GM04503 (cell line): ENCODE measurements around the gene CNTN4.
"Not testable (repeated sequence)": the region's sequence is repeated elsewhere in the genome, so short reads cannot be mapped to it uniquely, and the experiment has no call there.

Experiments
- DNase-seq: peaks from one replicate; pipeline ENCODE4 v3.0.0-alpha.2; 2012; ENCODE audit warnings: low read depth

The CNTN4 gene

DNA sequence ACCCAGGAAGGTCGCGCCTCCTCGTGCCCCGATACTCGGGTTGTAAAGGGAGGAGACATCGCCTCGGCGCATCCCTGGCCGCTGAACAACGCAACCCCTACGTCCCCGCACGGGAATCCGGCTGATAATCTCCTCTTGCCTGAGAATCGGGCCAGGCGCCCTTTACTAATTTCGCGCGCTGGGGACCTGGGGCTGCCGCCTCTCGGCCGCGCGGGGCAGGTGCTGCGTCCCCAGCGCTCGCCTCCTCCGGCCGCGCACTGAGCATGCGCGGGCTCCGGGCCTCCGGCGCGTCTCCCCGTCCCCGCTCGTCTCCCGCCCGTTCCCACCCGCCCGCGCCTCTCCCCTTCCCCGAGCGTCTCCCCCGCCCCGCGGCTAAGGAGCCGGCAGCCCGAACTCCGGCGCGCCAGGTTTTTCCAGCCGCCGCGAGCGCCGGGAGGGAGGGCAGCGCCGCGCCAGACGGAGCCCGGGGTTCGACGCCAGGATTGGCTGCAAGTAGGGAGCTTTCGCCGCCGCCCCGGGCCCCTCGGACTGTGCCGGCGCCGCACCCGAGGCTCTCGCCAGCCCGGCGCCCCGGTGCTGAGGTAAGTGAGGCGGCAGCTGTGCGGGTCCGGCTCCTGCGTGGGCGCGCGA, at the start of gene CNTN4:
Gene CNTN4, plus strand, starts transcription at position 469 of the 630 bp plus-strand sequence.
- DNase-seq = no peak

DNA sequence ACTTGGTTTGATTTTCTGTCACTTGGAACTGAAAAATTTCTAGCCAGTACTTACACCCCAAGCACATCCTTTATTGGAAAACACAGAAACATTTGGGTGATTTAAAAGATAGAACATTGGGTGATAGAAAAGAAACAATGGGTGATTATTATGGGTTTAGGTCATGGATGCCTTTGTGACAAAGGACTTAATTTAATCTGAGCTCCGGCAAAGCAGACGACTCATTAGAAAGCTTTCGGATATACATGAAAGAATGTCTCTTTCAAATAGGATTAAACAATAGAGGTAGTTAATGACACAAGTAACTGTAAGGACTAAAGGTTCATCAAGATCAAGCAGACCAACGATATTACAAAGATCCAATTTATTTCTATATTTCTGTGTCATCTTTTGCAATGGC, 37.3 kb upstream of the CNTN4 start:
- no peak for DNase-seq

DNA sequence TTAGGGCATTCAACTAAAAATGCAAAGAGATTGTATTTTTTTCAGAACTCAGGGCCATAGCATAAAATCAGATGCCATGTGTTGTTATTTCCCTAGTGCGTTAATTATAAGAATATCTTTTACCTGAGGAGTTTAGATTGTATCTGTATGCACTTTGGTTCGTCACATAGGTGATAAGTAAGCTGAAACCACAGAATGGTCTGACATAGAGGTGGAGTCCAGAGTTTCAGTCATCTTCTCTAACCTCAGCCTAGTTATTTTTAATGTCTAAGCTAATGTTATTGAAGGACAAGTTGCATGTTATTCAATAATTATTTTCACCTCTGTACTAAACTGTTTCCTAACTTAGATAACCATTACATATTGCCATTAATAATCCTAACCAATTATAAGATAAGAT, 27.1 kb upstream of the CNTN4 start:
- DNase-seq = no peak

DNA sequence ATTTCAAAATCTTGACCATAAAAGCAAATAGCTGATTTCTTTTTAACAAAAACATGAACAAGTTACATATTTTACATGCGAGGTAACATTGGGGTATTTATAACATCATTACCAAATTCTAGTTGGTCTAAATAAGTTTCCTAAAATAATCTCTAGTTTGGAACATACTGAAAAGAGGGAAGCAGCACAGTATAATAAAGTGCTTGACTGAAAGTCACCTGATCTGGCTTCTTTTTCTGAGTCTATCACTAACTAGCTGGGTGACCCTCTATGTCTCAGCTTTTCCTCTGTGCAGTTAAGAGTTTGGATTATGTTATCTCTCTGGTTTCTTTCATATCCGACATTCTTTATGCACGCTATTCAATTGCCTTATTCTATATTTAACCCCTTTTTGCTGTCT, 19.8 kb upstream of the CNTN4 start:
- no peak for DNase-seq

DNA sequence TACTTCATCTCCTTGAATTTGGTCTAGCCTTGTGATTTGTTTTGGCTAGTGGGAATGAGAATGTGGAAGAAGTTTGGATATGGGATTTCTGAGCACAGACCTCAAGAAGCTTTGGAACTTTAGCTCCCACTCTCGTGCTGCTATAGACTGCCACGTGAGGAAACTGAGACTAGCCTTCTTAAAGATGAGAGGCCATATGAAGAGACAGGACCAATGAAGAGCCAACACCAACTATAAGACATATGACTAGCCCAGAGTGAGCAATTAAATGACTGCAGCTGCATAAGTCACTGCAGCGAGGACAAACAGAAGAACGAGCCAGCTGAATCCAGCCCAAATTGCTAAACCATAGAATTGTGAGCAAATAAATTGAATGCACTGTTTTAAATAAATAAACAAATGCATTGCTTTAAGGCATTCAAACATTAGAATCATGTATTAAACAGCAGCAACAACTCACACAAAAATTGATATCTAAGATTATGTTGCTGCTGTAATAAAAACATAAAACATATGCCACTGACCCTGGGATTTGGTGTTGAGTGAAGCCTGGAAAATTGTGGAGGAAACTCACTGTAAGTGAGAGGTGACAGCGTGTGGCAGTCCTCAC, 15.7 kb upstream of the CNTN4 start:
- DNase-seq = no peak

DNA sequence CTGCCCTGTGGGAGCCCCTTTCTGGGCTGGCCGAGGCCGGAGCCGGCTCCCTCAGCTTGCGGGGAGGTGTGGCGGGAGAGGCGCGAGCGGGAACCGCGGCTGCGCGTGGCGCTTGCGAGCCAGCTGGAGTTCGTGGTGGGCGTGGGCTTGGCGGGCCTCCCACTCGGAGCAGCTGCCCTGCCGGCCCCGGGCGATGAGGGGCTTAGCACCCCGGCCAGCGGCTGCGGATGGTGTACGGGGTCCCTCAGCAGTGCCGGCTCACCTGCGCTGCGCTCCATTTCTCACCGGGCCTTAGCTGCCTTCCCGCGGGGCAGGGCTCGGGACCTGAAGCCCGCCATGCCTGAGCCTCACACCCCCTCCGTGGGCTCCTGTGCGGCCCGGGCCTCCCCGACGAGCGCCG, 15.1 kb upstream of the CNTN4 start:
- not testable (repeated sequence) for DNase-seq

DNA sequence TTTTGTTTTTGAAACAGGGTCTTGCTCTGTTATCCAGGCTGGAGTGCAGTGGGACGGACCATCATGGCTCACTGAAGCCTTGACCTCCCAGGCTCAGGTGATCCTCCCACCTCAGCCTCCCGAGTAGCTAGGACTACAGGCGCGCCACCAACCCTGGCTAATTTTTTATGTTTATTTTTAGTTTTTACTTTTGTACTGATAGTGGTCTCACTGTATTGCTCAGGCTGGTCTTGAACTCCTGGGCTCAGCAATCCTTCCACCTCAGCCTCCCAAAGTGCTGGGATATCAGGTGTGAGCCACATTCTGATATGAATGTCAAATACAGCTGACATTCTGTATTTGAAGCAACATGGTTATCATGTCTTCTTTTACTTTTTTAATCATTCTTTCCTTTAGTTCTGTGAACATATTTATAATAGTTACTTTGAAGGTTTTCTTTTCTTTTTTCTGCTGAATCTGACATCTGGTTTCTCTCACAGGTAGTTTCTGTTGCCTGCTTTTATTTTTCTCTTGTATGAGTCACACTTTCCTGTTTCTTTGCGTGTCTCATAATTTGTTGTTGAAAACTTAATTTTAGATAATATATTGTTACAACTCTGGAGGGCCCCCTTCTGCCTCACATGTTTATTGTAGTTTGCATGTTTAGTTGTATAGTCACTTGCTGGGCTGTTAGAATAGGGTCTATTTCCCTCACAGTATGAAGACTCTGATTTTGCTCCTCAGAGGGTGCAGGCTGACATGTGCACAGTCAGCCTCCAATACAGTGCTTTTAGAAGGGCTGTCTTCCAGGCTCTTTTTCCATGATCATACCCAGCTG, 8.4 kb upstream of the CNTN4 start:
- DNase-seq = no peak

DNA sequence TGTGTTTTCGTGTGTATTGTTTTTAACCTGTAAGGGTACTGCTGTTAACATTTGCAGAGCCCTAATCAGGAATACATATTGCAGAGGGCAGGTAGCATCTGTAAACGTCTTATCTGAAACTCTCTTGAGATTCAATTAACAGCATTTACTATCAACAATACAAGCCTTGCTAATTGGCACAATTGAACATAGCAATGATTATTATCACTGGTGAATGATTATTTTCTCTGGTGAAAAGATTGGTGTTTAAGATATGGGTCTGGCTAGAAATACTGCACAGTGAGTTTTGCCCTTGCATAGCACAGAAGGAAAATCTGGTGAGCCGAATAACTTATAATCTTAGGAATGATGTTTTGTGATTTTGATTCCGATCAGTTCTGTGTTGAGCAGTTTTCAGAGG, 5.9 kb upstream of the CNTN4 start:
- no peak for DNase-seq

DNA sequence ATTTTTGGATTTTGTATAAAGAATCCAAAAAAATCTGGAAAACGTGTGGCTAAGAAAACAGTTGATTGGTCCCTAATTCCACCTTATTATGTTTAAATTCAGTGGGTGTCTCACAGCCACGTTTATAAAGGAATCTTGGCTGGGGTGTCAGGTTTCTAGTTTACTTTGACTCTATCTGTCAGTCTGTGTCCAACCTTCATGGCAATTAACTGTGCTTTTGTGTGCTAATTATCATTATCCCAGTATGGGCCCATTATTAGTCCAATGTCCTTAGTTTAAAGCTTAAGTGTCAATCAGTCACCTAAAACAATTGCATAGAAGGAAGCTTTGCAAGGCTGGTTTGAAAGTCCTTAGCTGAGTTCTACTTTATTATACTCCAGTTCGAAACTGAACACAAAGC, 3.7 kb upstream of the CNTN4 start:
- no peak for DNase-seq

DNA sequence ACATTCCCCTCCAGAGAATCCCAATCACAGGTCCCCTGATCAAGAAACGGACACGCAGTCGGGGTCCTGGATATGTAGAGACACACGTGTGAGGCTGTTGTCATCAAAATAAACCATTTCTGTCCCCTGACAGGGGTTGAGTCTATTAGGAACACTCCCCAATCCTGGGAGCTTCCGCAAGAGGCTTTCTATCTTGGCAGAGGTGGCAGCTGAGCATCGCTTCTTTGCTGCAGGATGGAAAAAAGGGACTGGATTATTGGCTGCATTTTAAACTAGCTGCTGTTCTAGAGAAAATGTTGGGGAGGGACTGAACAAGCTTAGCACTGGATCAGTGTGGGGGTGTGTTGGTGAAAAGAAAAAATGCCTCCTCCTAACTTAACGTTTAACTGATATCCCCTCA, 2.5 kb upstream of the CNTN4 start:
- no peak for DNase-seq

DNA sequence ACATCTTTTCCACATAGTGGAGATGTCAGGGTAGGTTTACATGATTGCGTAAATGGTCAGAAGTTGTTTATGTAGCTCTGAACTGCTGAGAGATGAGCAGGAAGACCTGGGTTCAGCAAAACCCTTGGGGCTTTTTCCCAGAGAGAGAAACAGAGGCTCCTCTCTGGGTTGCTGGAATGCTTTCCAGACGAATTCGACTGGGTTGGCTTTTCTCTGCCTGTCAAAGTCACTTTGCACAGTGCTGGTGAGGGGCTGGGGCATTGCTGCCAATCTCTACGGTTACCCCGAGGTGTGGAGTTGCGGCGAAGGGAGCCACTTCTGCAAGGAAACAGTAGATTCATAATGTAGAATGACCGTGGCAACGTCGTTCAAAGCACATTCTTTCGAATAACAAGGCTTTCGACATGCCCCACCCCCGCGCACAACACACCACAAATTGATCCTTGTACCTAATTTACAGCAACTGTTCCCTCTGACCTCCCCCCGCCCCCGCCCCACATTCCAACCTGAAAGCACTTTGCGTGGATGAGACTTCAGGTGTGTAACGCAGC, 950 bp upstream of the CNTN4 start:
- DNase-seq = no peak

DNA sequence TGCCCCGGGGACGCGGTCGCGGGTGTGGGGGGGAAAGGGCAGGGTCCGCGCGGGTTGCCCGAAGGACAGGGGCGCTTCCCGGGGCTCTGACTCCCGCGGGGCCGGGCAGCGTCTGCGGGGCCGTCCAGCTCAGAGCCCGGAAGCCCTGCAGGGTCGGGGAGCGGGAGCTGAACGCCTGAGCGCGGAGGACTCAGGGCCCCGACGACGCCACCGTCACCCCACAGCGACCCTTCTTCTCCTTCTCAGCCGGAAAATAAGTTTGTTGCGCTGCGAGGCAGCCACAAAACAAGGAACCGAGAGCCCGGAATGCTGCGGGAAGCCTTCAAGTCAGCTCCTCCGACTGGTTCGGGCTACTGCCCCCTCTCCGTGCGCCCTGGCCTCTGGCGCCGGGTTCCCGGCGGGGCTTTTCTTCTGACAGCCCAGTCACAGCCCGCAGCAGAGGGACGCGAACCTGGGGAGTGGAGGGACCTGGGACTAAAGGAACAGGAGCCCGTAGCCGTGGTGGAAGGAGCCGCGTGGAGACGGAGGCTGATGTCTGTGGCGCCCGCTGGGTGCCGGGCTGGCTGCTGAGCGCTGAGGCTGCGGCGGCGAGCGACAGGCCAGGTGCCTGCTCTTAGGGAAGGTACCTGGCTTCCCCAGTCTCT, 484 bp downstream of the CNTN4 start:
- DNase-seq = no peak

DNA sequence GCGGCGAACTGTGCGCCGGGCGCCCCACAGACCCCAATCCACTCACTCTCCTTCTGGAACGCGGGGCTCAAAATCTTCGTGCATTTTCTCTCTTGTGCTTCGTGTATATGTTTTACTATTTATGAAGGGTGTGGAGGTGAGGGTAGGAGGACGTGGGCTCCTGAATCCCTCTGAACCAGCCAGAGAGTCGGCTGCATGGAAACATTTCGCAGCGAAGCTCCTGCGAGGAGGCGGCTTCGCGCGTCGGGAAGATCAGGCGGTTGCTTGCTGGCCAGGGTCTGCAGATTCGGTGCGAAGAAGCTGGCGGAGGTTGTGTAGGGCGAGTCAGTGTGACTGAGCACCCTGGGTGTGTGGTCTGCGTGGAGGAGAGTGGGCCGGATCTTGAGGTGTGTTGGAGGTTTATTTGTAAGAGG, 1.1 kb downstream of the CNTN4 start:
- no peak for DNase-seq

DNA sequence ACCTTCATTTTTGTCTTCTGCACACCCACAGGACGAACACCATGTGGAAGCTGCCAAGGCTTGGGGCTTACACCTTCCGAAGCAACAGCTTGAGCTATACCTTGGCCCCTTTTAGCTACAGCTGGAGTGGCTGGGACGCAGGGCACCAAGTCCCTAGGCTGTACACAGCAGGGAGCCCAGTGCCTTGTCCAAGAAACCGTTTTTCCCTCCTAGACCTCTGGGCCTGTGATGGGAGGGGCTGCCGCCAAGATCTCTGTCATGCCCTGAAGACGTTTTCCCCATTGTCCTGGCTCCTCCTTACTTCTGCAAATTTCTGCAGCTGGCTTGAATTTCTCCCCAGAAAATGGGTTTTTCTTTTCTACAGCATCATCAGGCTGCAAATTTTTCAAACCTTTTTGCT, 7.8 kb downstream of the CNTN4 start:
- no peak for DNase-seq

DNA sequence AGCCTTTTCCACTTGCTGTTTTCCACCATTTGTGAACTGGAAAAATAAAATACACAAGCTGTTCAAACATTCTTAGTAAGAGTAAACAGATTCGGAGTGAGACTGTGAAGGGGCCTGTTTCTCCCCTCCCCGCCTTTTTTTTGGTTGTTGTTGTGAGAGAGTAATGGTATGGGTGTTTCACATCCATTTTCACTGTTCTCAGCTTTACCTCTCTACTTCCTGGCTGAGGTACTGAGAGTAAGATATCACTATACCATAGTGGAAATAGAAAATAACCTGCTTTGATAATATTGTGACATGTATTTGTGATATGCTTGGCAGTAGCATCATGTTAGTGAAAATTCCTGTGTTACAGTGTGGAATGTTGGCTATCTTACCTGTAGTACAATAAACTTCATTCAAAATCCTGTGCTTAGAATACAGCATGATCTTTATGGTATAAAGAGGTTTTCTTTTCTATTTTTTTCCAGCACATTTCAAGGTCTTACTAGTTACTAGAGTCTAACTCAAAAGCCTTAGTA, 12.0 kb downstream of the CNTN4 start:
- no peak for DNase-seq

DNA sequence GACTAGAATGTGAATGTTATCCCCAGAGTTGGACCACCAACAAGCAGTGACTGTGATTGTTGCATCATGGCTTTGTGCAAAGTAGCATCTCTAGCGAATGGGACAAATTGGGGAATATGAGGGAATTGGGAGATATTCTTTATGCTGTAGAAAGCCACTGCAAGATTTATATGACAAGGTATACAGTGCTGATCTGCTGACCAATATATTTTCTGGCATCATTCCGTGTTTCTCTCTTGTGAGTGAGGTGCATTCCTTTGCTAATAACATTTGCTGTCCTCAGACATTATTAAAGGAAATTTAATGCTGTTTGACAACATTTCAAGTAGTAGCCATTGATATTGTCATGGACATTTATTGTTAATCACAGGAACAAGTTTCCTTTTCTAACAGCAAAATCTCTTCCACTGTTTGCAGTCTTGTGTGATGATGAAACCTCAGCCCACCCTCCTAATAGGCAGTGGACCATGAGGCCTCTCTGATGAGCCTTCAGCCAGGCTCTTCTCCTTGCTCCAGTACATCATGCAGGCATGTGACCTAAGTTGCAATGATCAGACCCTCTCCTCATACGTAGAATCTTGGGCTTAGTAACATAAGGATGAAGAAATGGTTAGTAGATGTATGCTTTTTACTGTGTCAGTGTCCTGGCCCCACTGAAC, 16.1 kb downstream of the CNTN4 start:
- no peak for DNase-seq

DNA sequence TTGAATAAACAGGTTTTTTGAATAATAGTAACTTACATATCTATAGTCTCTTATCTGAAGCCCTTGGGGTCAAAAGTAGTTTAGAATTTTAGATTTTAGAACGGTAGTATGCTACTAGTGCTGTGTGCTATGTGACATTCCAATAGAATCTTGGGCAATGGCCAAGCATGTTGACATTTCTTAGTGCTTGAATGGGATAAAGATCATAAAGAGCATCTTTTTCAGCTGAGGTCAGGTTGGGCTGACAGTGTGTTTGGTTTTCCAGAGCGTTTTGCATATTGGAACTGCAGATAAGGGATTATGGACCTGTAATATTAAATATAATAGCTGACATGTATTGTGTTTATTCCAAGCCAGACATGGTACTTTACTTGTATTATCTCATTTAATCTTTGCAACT, 32.1 kb downstream of the CNTN4 start:
- DNase-seq = no peak

DNA sequence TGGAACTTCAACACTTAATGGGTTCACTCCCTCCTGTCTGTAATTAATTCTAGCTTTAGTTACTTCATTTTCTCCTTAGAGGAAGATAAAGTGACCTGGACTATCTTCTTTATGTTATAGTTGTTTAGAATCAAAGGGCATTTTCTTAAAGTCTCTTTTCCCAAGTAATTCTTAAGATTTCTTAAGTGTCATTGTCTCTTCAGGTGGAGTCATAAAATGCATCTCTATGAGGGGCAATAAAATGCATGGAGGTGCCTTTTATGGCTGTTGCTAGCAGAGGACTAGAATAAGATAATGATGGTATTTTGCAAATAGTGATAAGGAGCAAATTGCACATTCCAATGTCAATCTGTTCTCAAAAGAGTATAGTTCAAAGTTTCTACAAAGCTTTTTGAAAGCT, 34.5 kb downstream of the CNTN4 start:
- DNase-seq = no peak

DNA sequence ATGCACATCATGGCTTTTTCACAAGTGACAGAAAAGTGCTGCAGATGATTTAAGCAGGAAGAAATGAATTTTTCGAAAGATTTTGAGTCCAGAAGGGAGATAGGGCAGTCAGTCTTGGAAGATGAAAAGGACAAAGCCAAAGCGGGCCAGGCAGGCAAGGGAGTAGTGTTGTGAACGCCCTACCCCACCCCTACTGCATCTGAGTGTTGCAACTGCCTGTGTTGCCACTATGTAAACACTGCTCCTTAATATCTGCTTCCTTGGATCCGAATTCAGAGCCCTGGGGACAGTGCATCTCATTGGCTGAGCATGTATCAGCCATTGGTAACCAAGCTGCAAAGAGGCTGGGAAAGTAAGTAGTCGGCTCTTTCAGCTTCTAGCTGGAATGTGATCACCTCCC, 39.0 kb downstream of the CNTN4 start:
- DNase-seq = no peak

DNA sequence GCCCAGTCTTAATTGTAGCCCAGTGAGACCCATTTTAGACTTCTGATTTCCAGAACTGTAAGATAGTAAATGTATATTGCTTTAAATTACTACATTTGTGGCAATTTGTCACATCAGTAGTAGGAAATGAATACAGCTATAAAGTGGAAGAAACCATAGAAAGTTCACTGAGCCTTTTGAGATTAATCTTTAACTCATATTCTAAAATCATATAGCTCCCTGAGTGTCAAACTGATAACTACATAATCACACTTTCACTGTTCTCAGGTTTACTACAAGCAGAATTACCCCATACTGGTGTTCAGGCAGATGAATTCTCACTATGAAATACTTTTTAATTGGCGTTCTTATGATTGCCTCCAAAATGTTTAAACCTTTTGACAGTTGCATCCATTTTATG, 42.8 kb downstream of the CNTN4 start:
- no peak for DNase-seq

DNA sequence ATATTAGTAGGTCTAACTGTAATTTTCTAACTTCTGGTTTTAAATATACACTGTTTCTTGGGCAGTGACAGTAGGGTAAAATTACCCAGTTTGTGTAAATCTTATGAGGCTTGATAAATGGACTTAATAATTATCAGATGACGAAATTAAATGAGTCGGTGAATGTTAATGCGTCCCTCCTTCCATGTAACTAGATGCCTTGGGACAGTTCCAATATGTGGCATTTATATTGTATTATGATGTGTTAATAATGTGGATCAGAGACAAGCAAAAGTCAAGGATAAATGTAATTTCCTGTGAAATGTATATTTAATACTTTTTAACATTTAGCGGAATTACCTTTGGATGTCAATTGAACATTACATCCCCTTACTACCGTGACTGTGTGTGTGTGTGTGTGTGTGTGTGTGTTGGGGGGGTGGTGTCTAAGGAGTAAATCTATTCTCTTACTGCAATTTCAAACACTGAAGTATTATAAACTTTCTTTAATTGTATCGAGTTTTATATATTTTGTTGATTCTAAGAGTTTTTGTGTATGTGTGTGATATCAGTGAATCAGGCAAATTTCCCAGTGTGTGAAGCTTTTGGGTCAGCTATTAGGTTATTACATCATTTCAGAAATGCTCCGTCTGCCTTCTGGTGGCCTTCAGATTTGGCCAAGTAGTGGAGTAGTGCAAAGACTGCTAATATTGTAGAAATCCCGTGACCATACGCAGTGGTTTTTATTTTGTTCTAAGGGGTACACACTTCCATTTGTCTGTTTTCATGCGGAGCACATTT, 50.1 kb downstream of the CNTN4 start:
- DNase-seq = no peak
